Measurements from ENCODE around the gene HDDC3.

GRCh38 chr15:90915216-90915807, 17.0 kb downstream of the HDDC3 start:
- TF ChIP-seq POLR2AphosphoS5 (IDR thresholded peaks at IDR 0.05; ENCODE audit: borderline replicate concordance, low read depth, low read length) (no peak), EZH2 (IDR thresholded peaks at IDR 0.05) (no peak), FOXP2 (optimal IDR thresholded peaks at IDR 0.05; ENCODE audit: control extremely low read depth, extremely low read length, insufficient read depth) (no peak)
